GM19397 (cell line): ENCODE measurements around the gene FCRLB.
A peak's percentile ranks its signal among the peaks of the same experiment; 100 is the strongest.
"Not testable (repeated sequence)": the region's sequence is repeated elsewhere in the genome, so short reads cannot be mapped to it uniquely, and the experiment has no call there.

Experiments
- ATAC-seq: cut with Tn5 transposase; IDR thresholded peaks from one replicate; pipeline ENCODE4 v1.9.1; 2021; ENCODE audit warnings: mild to moderate bottlenecking, moderate library complexity; ENCODE audit not compliant: unreplicated experiment

The FCRLB gene

DNA sequence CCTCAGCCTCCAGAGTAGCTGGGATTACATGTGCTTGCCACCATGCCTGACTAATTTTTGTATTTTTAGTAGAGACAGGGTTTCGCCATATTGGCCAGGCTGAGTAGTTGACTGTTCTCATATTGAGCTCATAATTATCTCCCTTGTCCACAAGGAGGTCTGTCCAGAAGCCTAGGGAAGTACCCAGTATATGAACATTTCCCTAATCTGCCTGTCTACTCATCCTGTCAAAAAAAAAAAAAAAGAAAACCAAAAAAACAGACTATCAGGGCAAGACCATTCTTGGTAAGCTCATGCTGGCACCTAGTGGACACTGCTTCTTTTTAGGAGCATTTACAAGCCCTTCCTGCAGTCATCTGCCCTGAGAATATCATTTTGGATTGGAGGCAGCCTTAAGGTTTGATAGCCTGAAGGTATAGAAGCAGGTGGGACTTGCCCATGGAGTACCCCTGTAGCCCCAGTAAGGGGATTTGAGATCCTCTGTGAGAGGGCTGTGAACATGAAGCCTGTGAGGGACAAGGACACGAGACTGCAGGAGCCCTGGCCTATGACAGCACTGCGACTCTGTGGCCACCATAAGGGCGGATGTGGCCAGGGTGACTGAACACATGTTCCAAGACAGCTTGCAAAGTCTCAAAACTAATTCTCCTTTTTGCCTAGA, 17.4 kb downstream of the FCRLB start:
- peak; percentile 68 for ATAC-seq

GRCh38 chr1:161739865-161740566, 18.7 kb downstream of the FCRLB start:
- ATAC-seq: no peak

- ATAC-seq: no peak
Measured at GRCh38 chr1:161740921-161741320, 19.6 kb downstream of the FCRLB start.

DNA sequence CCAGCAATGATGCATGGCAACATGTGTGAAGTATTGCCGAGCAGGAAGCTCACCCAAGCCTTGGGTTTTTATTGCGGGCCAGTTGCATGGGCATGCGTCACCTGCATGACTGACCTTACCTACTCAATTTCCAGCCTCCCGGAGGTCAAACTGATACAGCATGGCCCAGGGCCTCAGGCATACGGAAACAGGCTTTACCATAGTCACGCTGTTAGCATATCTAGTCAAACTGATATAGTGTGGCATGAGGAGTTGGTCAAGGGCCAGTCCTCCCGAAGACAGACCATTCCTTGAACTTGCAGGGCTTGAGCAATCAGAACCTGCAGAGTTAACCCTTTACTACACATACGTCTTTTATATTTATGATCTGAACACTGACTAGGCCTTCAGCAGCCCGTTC, 21.9 kb downstream of the FCRLB start:
- no peak for ATAC-seq

DNA sequence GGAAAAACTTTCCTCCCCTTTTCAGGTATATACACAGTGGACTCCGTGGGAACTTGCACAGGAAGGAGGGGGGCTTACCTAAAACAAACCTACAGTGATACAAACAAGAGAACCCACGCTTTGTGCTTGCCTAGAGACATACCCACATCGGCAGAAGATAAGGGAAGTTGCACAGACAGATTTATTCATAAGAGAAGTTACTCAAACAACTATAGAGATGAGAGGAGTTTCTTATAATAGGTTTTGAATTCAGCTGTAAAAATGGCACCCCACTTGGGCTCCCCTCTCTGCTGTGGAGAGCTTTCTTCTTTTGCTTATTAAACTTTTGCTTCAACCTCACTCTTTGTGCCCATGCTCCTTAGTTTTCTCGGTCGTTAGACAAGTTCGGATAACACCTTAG, 26.5 kb downstream of the FCRLB start:
- no peak for ATAC-seq

DNA sequence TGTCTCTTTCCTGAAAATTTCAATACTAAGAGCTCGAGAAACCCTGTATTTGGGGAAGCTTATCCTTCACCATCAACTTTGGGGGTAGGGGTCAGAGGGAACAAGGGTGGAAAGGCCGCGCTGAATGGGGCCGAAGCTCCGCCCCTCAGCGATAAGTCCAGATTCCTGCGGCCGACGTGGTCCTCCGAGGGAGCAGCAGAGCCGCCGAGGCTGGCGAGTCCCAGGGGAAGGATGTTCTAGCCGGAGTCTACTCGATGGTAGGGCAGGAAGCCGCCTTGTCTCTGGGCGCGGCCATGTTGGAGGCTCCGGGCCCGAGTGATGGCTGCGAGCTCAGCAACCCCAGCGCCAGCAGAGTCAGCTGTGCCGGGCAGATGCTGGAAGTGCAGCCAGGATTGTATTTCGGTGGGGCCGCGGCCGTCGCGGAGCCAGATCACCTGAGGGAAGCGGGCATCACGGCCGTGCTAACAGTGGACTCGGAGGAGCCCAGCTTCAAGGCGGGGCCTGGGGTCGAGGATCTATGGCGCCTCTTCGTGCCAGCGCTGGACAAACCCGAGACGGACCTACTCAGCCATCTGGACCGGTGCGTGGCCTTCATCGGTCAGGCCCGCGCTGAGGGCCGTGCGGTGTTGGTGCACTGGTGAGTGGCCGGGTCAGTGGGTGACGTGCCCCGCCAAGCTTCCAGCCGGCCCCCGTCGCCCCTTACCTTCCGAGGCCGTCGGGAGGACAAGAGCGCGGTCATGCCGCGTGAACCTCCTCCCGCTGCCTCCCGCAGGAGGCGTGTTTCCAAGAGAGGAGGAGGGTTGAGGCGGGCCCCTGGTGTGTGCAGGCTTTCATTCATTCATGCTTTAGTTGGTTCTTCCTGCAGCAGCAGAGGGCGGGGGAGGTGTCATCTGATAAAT, 28.4 kb downstream of the FCRLB start, which contains the start of gene DUSP12:
Gene DUSP12, plus strand, starts transcription at position 278 of the 899 bp plus-strand sequence. Its CDS starts 16 bp downstream, at position 294.
- peak; percentile 96 for ATAC-seq

DNA sequence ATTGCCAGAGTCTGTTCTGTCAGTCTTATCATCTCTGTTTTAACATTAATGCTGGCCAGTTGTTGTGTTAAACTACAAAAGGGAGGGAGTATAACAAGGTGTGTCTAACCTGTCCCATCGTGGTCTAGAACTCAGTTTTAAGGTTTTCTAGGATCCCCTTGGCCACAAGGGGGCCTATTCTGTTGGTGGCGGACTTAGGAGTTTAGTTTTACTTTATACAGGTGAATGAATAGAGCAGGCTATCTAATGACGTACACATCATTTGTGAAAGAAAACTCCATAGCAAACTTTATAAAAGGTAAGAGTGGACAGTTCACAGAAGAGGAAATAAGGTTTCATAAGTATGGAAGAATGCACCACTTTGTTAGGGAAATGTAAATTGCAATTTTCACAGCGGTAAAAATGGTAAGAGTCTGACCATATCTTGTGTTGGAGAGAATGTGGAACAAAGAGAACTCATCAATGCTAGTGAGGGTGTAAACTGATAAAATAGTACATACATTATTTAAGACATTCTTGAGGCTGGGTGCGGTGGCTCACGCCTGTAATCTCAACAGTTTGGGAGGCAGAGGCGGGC, 42.3 kb downstream of the FCRLB start:
- ATAC-seq: no peak

DNA sequence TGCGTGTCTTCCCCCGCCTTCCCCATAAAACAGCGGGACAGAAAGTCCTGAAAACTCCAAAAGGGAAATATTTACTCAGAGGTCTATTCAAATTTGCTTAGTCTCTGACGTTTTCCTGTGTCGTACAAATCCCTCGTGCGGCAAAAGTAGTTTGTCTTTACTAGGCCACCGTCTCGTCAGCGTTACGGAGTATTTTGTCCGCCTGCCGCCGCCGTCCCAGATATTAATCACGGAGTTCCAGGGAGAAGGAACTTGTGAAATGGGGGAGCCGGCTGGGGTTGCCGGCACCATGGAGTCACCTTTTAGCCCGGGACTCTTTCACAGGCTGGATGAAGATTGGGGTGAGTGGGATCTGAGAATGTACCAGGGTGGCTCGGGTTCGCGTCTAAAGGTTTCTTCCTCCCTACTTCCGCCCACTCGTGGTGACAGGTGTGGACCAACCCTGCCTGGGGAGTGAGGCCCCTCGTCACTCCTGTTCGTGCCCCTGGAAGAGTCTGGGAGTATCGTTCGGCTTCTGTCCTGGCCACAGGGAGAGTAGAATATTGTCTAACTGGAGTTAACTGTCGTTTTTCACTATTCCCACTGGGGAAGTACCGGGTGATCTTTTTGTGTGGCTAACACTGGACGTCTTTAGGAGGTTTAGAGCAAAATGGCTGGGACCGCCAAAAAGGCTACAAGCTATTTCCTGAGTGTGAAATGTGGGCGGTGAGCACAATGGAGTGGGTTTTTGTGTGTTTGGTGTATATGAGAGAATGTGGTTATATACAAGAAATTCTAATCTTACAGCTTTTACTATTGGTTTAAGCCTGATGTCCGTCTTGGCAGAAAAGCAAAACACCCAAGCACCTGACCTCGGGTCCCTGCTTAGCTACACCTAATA, 45.0 kb downstream of the FCRLB start, which contains the start of gene ATF6:
Gene ATF6, plus strand, starts transcription at position 219 of the 880 bp plus-strand sequence. Its CDS starts 41 bp downstream, at position 260.
- peak; percentile 69 for ATAC-seq

GRCh38 chr1:161768461-161768860, 47.1 kb downstream of the FCRLB start:
- no peak for ATAC-seq

GRCh38 chr1:161768986-161769672, 47.8 kb downstream of the FCRLB start:
- ATAC-seq: no peak

DNA sequence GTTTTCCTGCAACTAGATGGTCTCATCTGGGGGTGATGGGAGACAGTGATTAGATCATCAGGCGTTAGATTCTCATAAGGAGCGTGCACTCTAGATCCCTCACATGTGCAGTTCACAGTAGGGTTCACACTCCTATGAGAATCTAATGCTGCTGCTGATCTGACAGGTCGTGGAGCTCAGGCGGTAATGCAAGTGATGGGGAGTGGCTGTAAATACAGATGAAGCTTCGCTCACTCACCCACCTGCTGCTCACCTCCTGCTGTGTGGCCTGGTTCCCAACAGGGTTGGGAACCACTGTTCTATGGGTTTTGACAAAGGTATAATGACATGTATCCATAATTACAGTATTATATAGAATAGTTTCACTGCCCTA, 48.3 kb downstream of the FCRLB start:
- ATAC-seq: not testable (repeated sequence)

DNA sequence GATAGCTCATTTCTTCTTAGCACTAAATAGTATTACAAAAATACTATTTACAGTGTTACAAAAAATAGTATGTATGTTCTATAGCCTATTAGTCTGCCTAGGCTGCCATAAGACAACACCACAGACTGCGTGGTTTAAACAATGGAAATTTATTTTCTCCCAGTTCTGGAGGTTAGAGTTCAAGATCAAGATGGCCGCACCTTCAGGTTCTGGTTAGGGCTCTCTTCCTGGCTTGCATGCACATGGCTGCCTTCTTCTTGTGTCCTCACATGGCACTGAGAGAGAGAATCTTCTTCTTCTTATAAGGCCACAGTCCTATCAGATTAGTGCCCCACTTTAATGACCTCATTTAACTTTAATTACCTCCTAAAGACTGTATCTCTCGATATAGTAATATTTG, 48.9 kb downstream of the FCRLB start:
- no peak for ATAC-seq

- ATAC-seq: no peak
Measured at GRCh38 chr1:161771161-161771560, 49.8 kb downstream of the FCRLB start.

GRCh38 chr1:161771973-161772372, 50.6 kb downstream of the FCRLB start:
- no peak for ATAC-seq

GRCh38 chr1:161772397-161772796, 51.1 kb downstream of the FCRLB start:
- no peak for ATAC-seq

- ATAC-seq: no peak
Measured at GRCh38 chr1:161773791-161774190, 52.4 kb downstream of the FCRLB start.

GRCh38 chr1:161777261-161777660, 55.9 kb downstream of the FCRLB start:
- ATAC-seq: no peak
